NCI-H128 (cell line): Measurements from ENCODE around the gene TMEM182.

ENCODE experiments used
- DNase-seq: peaks from one replicate; lab custom pipeline; 2025; ENCODE audit not compliant: unreplicated experiment; lab: John Stamatoyannopoulos, UW

Gene TMEM182

DNA sequence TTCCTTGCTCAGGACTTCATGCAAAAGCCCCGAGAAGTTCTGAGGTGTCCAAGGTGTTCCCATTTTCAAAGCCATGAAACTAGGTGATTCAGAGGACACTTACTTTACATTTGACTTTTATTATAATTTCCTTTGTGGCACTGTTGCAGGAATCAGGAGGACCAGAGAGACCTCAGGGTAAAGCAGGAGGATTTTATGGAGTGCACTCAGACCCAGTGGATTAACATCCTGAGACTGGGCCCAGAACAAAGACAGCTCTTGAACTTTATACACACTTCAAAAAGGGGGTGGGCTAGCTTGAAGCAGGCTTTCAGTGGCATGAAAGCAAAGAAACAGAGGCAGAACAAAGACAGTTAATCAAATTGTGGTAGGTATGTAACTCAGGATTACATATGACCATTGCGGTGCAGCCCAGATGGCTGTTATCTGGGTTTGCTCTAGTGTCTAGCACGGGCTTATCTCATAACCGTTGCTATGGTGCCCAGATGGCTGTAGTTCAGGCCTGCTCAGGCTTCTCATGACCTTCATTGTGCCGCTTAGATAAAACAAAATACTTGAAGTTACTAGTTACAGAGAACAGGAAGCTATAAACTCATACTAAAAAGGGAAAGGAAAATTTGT, 39.4 kb downstream of the TMEM182 start:
- DNase-seq, result no peak

DNA sequence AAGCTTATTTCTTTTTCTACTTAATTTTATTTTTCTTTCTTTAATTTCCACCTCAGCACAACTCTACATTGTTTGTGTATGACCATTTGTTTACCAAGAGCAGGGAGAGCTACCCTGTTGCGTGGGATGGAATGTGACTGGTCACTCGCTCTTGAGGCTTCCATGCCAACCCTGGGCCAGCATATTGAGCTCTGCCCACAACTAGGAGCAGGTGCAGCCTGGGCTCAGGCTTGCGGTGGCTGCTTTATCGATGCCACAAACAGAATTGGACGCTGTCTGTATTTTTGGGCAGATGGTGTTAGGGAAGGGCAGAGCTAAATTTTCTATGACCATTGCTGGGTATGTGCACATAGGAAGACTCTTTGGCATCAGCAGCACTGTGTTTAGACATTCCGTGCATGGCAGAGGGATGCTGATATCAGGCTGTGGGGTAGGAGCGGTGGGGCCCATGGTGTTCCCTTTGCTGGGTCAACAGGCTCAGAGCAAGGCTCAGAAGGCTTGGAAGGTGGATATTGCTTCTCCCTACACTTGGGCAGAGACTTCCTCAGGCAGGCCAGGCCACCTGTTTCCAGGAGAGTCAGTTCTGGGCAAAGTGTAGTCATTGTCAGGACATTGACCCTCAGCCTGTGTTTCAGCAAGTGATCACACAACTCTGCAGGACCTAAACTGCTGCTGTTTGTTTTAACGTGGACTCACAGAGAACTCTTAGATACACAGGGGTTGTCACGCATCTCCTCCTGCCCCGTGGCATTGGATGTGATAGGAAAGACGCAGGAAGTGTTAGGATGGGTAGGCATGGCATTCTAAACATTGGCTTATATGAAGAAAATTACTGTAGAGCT, 40.2 kb downstream of the TMEM182 start:
- DNase-seq, result no peak

DNA sequence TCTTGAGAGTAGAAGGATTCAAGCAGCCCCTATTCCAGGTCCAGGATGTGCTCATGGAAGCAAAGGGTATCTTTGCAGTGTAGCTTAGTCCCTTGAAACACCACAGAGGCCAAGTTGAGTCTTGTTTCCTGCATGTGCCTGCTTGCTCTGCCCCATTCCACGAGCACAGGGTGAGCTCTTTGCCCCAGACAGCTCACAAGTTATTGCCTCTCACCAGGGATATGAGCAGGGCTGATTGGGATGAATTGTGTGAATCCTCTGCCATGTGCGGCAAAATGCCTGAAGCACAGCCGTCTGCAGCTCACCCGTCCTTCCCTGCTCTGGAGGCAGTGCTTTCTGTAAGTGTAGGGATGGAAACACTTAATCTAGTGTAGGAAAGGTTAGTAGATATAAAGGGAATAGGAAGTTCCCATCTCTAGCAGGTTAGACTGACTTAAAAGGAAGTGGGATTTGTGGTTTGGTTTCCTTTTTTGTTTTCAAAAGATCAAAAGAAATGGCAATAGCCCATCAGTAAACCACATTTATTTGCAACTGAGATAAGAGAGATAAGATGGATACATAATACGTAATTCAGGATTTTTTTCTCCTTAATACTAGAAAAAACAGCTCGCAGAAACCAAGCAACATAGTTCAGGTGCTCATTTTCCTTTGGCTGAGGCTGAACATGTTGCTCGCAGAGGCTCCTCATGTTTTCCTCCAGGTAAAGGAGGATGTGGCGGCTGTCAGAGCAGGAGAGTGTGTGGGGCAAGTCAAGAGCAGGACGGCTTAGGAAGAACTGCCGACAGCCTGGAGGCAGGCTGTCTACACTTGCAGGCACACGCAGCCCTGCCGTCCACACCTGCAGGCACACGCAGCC, 41.4 kb downstream of the TMEM182 start:
- DNase-seq, result no peak

DNA sequence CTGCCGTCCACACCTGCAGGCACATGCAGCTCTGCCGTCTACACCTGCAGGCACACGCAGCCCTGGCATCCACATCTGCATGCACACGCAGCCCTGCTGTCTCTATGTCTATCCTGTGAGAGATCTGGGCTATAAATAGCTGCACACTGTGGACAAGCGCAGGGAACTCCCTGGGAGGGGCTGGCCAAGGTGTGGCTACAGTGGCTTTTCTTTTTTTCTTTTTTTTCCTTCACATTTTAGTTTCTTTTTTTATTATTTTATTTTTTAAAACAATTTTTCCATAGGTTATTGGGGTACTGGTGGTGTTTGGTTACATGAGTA, 42.0 kb downstream of the TMEM182 start:
- no peak for DNase-seq

DNA sequence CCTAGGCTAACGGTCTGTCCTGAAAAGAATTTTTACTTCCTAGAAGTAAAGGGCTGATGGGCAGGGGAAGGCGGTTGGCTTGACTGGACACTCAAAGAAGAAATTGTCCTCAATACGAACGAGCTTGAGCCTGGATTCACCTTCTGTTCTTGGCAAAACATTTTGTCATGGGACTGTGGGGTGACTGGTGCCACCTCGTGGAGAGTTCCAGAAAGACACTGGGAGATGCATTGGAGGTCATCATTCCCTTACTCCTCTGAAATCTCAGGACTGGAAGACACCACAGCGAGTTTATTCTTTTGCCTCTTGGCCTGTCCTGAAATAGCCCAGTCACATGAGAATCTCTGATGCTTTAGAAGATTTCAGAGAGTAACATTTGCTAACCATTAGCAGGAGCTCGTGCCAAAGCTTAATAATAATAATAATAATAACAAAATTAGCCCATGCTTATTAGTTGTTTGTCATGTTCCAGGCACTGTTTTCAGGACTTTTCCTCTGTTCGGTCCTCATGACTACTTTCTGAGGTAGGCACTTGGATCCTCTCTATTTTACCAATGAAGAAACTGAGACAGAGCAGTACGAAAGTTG, 44.5 kb downstream of the TMEM182 start:
- peak; percentile 17 for DNase-seq

DNA sequence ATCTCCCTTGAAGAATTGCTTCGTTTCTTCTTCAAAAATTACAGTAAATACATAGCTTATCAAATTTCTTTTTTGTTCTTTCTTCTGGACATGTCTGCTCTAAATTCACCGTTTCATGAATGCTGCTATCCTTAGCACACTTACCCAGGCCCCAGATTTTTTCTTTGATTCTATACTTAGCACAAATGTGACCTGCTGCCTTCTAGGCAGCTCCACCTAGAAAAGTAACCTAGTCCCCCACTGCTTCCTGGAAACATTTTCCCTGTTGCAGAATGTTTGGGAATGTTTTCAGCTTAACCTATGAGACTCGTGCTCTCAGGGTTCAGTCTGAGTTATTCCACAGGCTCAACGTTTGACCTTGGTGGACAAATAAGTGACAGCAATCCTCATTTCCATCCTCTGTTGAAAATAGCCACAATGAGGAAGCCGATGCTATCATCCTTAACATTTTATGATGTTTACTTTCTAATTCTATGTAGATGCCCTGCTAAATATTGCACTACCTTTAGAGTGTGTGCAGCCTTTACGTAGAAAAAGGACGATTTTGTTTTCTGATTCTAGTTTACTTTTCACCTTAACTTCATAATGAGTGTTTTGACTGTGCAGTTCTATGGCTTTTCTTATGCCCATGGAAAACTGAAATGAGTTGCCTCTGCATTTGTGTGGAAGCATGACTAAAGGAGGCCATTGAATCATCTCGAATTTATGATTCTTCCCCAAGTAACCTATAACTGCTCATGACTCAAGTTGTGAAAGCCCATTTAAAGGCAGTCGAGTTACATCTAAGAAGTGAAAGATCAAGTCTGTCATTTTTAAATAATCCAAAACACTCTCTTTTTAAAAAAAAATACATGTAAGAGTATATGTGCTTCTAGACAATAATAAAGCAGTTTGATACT, 47.7 kb downstream of the TMEM182 start:
- no peak for DNase-seq

DNA sequence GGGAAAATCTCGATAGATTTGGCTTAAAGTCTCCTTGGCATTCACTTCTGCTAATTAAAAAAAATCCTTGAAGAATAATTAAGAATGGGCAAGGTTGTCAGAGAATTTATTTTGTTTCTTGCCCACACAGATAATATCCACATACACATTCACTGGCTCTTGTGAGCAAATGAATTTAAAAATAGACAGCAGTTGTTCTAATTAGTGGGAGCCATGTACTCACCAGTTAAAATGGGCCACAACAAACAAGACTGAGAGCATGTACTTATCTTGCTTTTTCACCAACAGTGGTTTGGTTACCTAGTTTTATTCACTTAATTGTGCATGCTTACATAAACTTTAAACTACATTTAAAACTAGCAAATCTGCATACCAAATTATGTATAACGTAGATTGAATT, 53.5 kb downstream of the TMEM182 start:
- no peak for DNase-seq

DNA sequence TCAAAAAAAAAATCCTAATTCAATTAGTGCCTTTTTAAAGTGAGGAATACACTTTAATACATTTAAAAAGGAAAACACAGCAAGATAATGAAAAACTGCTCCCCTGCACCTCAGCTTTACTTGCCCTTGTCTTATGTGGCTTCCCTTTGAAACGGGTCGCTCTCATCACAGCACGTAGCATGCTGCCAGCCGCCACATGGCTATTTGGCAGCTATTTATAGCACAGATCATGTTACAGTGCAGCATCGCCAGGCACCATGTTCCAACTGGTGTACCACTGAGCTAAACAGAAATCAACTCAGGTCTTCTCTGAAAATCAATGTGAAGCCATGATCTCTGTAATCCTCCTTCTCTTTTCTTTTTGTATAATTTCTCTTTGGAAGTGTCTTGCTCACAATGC, 65.1 kb downstream of the TMEM182 start:
- peak; percentile 63 for DNase-seq

DNA sequence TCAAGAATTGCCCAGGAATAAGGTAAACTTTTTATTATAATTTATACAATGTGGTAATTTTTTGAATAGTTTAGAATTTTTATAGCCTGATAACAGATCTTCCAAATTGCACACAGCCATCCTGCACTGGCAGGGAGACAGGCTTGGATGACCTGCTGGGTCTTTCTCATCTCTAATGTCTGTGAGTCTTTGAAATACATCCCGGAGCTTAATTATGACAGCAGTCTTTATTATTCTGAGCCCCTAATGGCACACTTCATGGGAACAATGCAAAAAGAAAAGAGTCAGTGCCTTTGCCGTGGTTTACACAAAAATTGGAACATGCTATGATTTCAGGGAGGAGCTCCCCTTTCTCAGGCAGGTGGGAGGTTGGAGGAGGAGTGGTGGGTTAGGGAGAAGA, 71.0 kb downstream of the TMEM182 start:
- DNase-seq, result no peak

DNA sequence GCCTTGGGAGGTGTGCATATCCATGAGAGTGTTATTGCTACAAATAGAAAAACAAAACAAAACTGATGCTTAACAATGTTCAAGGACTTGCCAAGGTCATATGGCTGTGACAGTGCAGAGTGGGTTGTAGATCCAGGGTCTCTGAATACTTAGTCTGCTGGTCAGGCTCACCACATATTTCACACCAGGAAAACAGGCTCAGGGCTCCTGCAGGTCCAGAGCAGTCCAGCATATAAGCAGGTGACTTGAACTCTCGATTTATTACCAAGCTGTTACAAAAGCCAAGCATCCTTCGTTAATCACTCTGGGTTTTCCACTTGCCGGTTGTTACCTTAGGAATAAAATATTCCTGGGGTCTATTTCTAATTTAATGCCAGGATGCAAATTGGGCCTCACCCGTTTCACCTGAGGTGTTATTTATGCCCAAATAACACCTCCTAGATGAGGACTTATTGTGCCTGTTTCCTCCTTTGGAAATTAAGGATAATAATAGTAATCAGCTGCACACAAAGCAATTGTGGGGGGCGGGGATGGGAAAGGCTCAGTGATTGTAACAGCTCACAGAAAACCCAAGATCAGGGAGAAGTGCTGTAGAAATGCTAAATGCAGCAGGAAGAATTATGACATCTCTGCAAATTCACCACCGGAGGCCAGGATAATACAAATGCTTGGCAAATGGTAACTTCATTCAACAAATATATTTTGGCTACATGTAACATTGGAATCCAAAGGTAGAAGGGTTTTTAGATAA, 72.9 kb downstream of the TMEM182 start:
- no peak for DNase-seq

DNA sequence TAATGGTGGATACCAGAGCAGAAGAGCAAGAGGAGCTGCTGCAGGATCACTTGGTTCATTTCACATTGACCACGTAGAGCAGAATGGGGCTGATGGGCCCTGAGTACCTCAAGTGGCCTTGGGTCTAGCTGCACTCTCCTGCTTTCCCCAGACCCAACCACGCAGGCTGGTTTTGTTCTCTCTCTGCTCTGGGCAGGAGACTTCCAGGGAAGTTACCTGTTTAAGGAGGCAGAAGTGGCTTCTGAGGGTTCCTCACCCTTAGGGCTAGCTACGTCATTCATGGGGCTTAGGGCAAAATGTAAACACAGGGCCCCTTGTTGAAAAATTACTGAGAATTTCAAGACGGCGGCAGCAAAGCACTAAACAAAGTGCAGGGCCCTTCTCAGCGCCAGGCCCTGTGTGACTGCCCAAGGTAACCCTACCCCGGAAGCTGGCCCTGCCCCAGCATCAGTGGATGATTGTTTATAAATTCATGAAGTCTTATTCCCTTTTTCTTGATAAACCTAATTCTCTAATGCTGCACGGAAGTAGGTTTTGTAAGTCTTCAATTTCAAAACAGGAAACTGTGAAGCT, 75.9 kb downstream of the TMEM182 start:
- no peak for DNase-seq

DNA sequence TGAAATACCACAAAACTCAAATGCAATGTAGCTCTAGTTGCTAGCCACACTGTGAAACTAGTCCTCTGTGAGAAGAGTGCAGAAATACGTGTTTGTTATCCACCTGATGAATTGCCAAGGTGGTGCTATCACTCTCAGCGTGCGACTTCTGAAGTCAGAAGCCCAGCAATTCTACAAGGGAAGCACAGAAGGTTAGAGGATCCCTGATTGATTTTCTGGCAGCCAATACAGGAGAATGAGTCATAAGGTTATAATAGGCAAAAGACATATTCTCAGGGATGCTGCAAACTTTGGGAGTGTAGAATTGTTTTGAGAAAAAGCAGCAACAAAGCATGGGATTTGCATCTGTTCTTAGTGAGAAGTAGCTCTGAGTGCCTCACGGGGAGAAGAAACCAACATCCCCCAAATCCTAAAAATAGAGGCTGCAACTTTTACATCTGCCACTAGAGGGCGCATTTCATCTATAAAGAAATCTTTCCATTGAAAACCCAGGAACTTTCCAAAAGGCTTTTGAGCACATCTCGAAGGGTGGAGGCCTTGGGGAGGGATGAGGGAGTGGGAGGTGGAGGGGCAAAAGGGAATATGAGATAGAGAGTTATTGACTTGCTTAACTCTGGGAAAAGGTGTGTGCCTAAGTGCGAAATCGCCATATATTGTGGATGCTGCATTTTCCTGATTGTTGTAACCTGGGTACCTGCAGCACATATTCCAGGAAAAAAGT, 78.0 kb downstream of the TMEM182 start:
- DNase-seq, result peak; percentile 83

DNA sequence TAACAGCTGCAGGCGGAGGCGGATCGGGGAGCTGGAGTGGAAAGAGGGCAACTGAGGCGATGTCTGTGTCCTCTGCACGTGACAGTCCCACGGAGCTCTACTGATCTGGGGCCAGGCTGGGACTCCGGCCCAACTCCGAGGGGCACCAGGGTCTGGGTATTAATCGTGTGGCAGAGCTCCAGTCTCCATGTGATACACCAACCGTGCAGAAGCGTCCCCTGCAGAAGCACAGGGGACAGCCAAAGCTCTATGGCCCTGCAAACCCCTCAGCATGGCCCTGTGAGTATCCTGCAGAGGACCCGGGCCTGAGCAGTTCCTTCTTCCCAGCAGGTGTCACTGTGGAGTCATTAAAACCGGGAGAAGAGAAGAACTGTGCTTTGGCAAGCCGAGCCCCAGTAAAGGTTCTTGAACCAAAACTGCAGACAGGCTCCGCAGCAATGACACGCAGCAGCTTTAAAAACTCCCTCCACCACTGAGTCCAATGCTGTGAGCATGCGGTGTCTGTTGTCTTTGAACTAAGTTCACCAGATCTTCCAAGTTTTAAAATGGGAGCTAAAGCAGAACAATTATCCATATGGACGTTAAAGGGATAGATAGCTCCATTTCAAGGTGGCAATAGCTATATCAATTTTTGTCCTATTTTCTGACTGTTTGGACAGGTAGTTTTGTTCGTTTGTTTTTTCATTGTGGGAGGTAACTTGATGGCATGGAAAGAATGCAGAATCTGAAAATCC, 79.4 kb downstream of the TMEM182 start:
- no peak for DNase-seq

DNA sequence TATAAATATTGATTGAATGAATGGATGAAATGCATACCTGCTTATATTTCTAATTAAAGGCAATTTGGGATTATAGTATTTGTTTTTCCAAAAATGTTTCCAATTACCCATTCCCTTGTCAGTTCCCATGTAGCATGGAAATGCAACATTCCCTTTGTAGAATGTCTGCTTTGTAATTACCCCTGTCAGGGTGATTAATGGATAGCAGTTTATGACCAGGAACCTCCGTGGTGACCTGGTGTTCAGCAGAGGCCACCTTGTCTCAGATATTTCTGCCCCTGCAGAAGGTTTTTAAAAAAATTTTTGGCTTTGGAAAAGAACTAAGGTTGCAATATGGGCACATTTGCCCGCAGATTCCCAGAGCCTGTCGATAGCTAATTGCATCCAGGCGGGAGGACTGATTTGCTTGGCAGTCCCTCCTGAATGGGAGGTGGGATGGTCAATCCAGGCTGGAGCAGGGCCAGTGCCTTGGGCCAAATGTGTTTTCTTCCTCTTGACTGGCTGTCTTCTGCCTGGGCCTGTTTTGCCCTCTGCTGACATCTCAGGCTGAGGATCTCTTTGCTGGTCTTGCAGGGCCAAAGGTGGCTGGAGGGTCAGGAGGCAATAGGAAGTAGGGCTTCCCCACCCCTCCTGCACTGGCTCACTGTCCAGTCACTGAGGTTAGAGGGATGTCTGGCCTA, 82.1 kb downstream of the TMEM182 start:
- DNase-seq, result no peak

DNA sequence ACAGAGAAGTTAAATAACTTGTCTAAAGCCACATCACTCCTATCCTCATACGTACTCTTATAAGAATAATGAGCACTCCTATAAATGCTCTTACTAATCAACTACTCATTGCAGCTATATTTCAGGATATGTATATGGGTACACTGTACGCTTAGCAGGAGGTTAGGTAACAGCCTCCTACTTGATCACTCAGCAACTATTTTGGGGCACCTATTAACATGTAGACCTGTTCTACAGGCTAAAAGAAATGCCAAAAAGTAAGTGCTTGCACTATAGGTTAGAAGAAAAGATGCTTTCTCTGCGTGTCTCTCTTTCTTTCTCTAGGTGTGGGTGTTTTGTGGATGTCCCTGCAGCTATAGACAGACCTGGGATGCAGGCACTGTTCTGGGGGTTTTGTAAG, 83.1 kb downstream of the TMEM182 start:
- no peak for DNase-seq

DNA sequence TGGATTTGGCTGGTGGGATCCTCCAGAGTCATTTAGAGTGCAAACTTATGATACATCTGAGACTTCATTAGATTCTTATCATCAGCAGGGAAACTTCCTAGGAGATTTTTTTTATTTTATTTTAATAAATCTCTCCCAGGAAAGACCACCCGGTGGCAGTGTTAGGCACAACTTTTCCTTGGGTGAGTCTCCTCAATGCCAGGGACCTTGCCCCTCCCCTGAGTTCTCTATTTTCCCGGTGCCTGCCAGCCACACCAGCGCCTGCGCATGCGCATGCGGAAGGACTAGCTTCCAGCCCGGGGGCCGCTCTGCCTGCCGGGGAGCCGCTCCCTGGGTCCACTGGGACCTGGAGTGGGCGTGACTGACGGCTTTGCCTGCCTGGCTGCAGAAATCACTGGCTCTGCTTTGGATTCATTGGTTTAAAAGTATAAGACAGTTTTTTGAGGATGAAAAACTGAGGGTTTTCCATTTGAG, 86.6 kb downstream of the TMEM182 start:
- no peak for DNase-seq

DNA sequence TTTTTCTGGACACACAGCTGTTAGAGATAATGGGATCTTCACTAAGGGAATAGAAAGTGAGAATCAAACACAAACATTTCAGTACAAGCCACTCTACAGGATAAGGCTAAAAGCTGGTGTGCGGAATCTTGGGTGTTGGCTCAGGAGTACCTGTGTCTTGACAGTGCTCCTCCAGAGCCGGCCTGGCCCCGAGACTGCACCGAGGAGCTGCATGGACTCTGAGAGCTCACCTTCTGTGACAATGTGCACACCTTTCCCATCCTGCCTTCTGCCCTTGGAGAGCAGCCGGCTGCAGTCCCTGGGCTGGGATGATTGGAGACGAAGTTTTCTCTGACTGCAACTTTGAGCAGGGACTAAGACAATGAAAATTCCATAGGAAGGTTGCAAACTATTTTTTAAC, 89.1 kb downstream of the TMEM182 start:
- no peak for DNase-seq
